ENCODE measurements around the gene SCD.

- TF ChIP-seq KHSRP (IDR thresholded peaks at IDR 0.05) (no peak), CTCF (IDR thresholded peaks at IDR 0.05 in 2 of 3, conservative IDR thresholded peaks at IDR 0.05 in 1 of 3; ENCODE audit: insufficient read depth in 2 of 3, low read depth in 1 of 3, low read length in 3 of 3) (no peak), ZBTB7A (IDR thresholded peaks at IDR 0.05; ENCODE audit: borderline replicate concordance, control insufficient read depth, low read depth, low read length) (no peak), TAF1 (IDR thresholded peaks at IDR 0.05; ENCODE audit: control insufficient read depth, extremely low read depth, insufficient read depth, low read length, severe bottlenecking) (no peak), CBFA2T3 (IDR thresholded peaks at IDR 0.05) (no peak), JUN (IDR thresholded peaks at IDR 0.05; ENCODE audit: borderline replicate concordance, low read depth, low read length) (no peak; the same call in 1 of the 2 replicates), JUN (CRISPR knock-in tag; IDR thresholded peaks at IDR 0.05; ENCODE audit: borderline replicate concordance) (no peak), MTA3 (IDR thresholded peaks at IDR 0.05; ENCODE audit: borderline replicate concordance) (no peak), THAP7 (CRISPR knock-in tag; IDR thresholded peaks at IDR 0.05) (0 out of 2 replicates have a peak, but pooled peaks have one; percentile 8), EGR1 (conservative IDR thresholded peaks at IDR 0.05) (peak; percentile 53; the same call in 1 of the 2 replicates), SIN3A (IDR thresholded peaks at IDR 0.05; ENCODE audit: borderline replicate concordance in 2 of 2, control insufficient read depth in 1 of 2, low read depth in 2 of 2, low read length in 2 of 2) (peak in 1 of 2 experiments; percentile 83; a peak in 1 of 4 replicates)
These were observed 675 bp upstream of the SCD start for GRCh38 chr10:100346351-100346764.
